ENCODE results near the gene NRXN3. TPM values are rescaled to one million over a fixed set of nuclear protein-coding genes. Genes with fewer than 3 reads are reported as not detected.

NRXN3 gene
- total and polyA plus RNA-seq, 2 experiments from 2014 or later = 1.0 to 1.8 TPM

DNA sequence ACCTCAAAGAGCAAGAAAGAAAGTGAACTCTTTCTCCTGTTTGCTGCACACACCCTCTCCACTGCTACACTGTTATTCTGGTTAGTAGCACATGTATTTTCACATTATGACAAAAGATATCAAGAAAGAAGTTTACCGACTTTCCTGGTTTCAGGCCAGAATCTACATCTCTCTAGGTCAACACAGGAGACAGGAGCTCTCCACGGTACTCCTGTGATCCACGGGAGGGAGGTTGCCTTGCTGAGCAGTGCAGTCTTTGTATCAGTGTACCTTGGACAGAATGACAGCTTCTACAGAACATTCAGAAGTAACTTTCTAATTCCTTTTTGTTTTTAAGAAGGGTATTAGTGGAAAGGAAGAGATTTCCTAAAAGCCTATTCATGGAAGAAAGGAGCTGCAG is 805.6 kb downstream of the NRXN3 start:
- TF ChIP-seq ZNF331 (CRISPR knock-in tag; IDR thresholded peaks at IDR 0.05; ENCODE audit: low read depth) = no peak
- TF ChIP-seq, protein P1, sequence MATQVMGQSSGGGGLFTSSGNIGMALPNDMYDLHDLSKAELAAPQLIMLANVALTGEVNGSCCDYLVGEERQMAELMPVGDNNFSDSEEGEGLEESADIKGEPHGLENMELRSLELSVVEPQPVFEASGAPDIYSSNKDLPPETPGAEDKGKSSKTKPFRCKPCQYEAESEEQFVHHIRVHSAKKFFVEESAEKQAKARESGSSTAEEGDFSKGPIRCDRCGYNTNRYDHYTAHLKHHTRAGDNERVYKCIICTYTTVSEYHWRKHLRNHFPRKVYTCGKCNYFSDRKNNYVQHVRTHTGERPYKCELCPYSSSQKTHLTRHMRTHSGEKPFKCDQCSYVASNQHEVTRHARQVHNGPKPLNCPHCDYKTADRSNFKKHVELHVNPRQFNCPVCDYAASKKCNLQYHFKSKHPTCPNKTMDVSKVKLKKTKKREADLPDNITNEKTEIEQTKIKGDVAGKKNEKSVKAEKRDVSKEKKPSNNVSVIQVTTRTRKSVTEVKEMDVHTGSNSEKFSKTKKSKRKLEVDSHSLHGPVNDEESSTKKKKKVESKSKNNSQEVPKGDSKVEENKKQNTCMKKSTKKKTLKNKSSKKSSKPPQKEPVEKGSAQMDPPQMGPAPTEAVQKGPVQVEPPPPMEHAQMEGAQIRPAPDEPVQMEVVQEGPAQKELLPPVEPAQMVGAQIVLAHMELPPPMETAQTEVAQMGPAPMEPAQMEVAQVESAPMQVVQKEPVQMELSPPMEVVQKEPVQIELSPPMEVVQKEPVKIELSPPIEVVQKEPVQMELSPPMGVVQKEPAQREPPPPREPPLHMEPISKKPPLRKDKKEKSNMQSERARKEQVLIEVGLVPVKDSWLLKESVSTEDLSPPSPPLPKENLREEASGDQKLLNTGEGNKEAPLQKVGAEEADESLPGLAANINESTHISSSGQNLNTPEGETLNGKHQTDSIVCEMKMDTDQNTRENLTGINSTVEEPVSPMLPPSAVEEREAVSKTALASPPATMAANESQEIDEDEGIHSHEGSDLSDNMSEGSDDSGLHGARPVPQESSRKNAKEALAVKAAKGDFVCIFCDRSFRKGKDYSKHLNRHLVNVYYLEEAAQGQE (IDR thresholded peaks at IDR 0.05; ENCODE audit: unreplicated experiment) = peak; percentile 48
- no peak for TF ChIP-seq ZNF114 (CRISPR knock-in tag; IDR thresholded peaks at IDR 0.05)
- no peak for TF ChIP-seq CREB1 (CRISPR knock-in tag; IDR thresholded peaks at IDR 0.05; ENCODE audit: low read depth)
- no peak for TF ChIP-seq JUNB (IDR thresholded peaks at IDR 0.05; ENCODE audit: unreplicated experiment)
- TF ChIP-seq, protein P2, sequence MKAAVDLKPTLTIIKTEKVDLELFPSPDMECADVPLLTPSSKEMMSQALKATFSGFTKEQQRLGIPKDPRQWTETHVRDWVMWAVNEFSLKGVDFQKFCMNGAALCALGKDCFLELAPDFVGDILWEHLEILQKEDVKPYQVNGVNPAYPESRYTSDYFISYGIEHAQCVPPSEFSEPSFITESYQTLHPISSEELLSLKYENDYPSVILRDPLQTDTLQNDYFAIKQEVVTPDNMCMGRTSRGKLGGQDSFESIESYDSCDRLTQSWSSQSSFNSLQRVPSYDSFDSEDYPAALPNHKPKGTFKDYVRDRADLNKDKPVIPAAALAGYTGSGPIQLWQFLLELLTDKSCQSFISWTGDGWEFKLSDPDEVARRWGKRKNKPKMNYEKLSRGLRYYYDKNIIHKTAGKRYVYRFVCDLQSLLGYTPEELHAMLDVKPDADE (IDR thresholded peaks at IDR 0.05) = no peak
- Histone ChIP-seq H3K27ac (ENCODE audit: low read depth) (no peak overlapping the region), H3K36me3 (ENCODE audit: insufficient read depth) (peaks cover 5% of the 10 kb centered on the region; the same call in 1 of the 2 replicates), H3K27me3 (ENCODE audit: insufficient read depth) (no peaks in the 10 kb centered on the region), H4K20me1 (replicated peaks; ENCODE audit: insufficient read depth) (no peaks in the 10 kb centered on the region), H3K9me2 (ENCODE audit: insufficient read depth) (no peaks in the 10 kb centered on the region), H3K4me3 (no peak overlapping the region), H3K79me2 (replicated peaks; ENCODE audit: insufficient read depth) (no peaks in the 10 kb centered on the region), H2AFZ (no peak overlapping the region), H3K4me2 (no peak overlapping the region), H3F3A (replicated peaks; ENCODE audit: low read depth) (no peaks in the 10 kb centered on the region), H3K4me1 (ENCODE audit: insufficient read depth) (no peaks in the 10 kb centered on the region)
- H3K4me1 Mint-ChIP-seq = 0 out of 3 replicates have a peak, but pooled peaks cover 1% of the 10 kb centered on the region
- DNase-seq (ENCODE audit: low spot score) (no peak), ATAC-seq (no peak)
- H3K9me3 Mint-ChIP-seq = 0 out of 3 replicates have a peak, but pooled peaks cover 2% of the 10 kb centered on the region
- no peaks in the 10 kb centered on the region for H3K36me3 Mint-ChIP-seq (ENCODE audit: low read depth)
- peaks cover 3% of the 10 kb centered on the region for H3K27me3 Mint-ChIP-seq (ENCODE audit: insufficient read depth, low read depth, poor library complexity)
- no peak overlapping the region for H3K27ac Mint-ChIP-seq
- no peak overlapping the region for H3K4me3 Mint-ChIP-seq

DNA sequence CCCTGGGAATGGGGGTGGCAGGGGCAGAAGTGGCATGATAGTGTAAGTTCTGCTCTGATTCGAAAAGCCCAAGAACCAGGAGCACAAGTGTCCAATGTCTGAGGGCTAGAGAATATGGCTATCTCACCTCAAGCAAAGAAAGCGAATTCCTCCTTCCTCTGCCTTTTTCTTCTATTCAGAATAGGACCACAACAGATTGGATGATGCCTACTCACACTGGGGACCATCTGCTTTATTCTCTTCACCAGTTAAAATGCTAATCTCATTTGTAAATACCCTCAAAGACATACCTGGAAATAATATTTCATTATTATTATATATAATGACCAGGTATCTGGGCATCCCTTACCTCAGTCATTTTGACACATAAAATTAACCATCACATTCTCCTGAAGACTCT is 808.7 kb downstream of the NRXN3 start:
- Mint-ChIP-seq H3K27me3 (ENCODE audit: insufficient read depth, low read depth, poor library complexity) (peaks cover 2% of the 10 kb centered on the region), H3K9me3 (0 out of 3 replicates have a peak, but pooled peaks cover 2% of the 10 kb centered on the region), H3K27ac (no peak overlapping the region), H3K4me1 (peaks cover 2% of the 10 kb centered on the region; the same call in 1 of the 3 replicates), H3K36me3 (ENCODE audit: low read depth) (no peaks in the 10 kb centered on the region), H3K4me3 (no peak overlapping the region)
- no peak overlapping the region for H3K27ac ChIP-seq (ENCODE audit: low read depth)
- peaks cover 2% of the 10 kb centered on the region; the same call in 1 of the 2 replicates for H3K4me1 ChIP-seq (ENCODE audit: insufficient read depth)
- H3K36me3 ChIP-seq (ENCODE audit: insufficient read depth) = peaks cover 5% of the 10 kb centered on the region; the same call in 1 of the 2 replicates
- H3K4me3 ChIP-seq = no peak overlapping the region
- H3K4me2 ChIP-seq = no peak overlapping the region
- no peaks in the 10 kb centered on the region for H3F3A ChIP-seq (replicated peaks; ENCODE audit: low read depth)
- H3K79me2 ChIP-seq (replicated peaks; ENCODE audit: insufficient read depth) = no peaks in the 10 kb centered on the region
- ATAC-seq = no peak
- H3K9me2 ChIP-seq (ENCODE audit: insufficient read depth) = no peaks in the 10 kb centered on the region
- no peak for DNase-seq (ENCODE audit: low spot score)
- no peak overlapping the region for H2AFZ ChIP-seq
- H3K27me3 ChIP-seq (ENCODE audit: insufficient read depth) = no peaks in the 10 kb centered on the region
- no peaks in the 10 kb centered on the region for H4K20me1 ChIP-seq (replicated peaks; ENCODE audit: insufficient read depth)
- TF ChIP-seq POLR2AphosphoS5 (IDR thresholded peaks at IDR 0.05; ENCODE audit: low read depth) (no peak), EZH2 (IDR thresholded peaks at IDR 0.05; ENCODE audit: low read depth, unreplicated experiment) (no peak), NANOG (IDR thresholded peaks at IDR 0.05; ENCODE audit: borderline replicate concordance) (no peak), ZNF331 (CRISPR knock-in tag; IDR thresholded peaks at IDR 0.05; ENCODE audit: low read depth) (no peak), ZNF114 (CRISPR knock-in tag; IDR thresholded peaks at IDR 0.05) (no peak), CREB1 (CRISPR knock-in tag; IDR thresholded peaks at IDR 0.05; ENCODE audit: low read depth) (no peak)
- TF ChIP-seq, protein P3, sequence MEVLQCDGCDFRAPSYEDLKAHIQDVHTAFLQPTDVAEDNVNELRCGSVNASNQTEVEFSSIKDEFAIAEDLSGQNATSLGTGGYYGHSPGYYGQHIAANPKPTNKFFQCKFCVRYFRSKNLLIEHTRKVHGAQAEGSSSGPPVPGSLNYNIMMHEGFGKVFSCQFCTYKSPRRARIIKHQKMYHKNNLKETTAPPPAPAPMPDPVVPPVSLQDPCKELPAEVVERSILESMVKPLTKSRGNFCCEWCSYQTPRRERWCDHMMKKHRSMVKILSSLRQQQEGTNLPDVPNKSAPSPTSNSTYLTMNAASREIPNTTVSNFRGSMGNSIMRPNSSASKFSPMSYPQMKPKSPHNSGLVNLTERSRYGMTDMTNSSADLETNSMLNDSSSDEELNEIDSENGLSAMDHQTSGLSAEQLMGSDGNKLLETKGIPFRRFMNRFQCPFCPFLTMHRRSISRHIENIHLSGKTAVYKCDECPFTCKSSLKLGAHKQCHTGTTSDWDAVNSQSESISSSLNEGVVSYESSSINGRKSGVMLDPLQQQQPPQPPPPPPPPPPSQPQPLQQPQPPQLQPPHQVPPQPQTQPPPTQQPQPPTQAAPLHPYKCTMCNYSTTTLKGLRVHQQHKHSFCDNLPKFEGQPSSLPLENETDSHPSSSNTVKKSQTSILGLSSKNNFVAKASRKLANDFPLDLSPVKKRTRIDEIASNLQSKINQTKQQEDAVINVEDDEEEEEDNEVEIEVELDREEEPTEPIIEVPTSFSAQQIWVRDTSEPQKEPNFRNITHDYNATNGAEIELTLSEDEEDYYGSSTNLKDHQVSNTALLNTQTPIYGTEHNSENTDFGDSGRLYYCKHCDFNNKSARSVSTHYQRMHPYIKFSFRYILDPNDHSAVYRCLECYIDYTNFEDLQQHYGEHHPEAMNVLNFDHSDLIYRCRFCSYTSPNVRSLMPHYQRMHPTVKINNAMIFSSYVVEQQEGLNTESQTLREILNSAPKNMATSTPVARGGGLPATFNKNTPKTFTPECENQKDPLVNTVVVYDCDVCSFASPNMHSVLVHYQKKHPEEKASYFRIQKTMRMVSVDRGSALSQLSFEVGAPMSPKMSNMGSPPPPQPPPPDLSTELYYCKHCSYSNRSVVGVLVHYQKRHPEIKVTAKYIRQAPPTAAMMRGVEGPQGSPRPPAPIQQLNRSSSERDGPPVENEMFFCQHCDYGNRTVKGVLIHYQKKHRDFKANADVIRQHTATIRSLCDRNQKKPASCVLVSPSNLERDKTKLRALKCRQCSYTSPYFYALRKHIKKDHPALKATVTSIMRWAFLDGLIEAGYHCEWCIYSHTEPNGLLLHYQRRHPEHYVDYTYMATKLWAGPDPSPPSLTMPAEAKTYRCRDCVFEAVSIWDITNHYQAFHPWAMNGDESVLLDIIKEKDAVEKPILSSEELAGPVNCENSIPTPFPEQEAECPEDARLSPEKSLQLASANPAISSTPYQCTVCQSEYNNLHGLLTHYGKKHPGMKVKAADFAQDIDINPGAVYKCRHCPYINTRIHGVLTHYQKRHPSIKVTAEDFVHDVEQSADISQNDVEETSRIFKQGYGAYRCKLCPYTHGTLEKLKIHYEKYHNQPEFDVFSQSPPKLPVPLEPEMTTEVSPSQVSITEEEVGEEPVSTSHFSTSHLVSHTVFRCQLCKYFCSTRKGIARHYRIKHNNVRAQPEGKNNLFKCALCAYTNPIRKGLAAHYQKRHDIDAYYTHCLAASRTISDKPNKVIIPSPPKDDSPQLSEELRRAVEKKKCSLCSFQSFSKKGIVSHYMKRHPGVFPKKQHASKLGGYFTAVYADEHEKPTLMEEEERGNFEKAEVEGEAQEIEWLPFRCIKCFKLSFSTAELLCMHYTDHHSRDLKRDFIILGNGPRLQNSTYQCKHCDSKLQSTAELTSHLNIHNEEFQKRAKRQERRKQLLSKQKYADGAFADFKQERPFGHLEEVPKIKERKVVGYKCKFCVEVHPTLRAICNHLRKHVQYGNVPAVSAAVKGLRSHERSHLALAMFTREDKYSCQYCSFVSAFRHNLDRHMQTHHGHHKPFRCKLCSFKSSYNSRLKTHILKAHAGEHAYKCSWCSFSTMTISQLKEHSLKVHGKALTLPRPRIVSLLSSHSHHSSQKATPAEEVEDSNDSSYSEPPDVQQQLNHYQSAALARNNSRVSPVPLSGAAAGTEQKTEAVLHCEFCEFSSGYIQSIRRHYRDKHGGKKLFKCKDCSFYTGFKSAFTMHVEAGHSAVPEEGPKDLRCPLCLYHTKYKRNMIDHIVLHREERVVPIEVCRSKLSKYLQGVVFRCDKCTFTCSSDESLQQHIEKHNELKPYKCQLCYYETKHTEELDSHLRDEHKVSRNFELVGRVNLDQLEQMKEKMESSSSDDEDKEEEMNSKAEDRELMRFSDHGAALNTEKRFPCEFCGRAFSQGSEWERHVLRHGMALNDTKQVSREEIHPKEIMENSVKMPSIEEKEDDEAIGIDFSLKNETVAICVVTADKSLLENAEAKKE (CRISPR knock-in tag; IDR thresholded peaks at IDR 0.05) = no peak

All from GM23338 (cell line).